NB4 (cell line): Measurements from ENCODE around the gene NFYA.

Source experiments
- DNase-seq: peaks from one replicate; pipeline ENCODE4 v3.0.0; 2010; ENCODE audit warnings: low read depth
- H3K4me3 ChIP-seq: one replicate; pipeline ENCODE4 v1.5.1; 2011; ENCODE audit warnings: mild to moderate bottlenecking, low read depth, low read length, moderate library complexity
- CTCF ChIP-seq: IDR thresholded peaks from one replicate; pipeline ENCODE4 v1.5.1; 2012; ENCODE audit warnings: low read depth, low read length
- MAX ChIP-seq: IDR thresholded peaks from 2 replicates; pipeline ENCODE4 v1.6.1; 2011; ENCODE audit warnings: low read depth, low read length
- MYC ChIP-seq: IDR thresholded peaks from 2 replicates; pipeline ENCODE4 v1.6.1; 2011; ENCODE audit warnings: low read depth, low read length
- POLR2A ChIP-seq: IDR thresholded peaks from 2 replicates; pipeline ENCODE4 v1.6.1; 2011; ENCODE audit warnings: mild to moderate bottlenecking; ENCODE audit not compliant: insufficient read length; ENCODE audit errors: extremely low read depth

Gene NFYA

GRCh38 chr6:41054511-41054910 is 18.3 kb upstream of the NFYA start:
- no peak for DNase-seq
- TF ChIP-seq MAX (no peak), POLR2A (no peak), MYC (no peak), CTCF (no peak)
- H3K4me3 ChIP-seq, result no peak overlapping the region

- H3K4me3 ChIP-seq, result no peak overlapping the region
- no peak for TF ChIP-seq MYC
- TF ChIP-seq POLR2A, result no peak
- no peak for TF ChIP-seq CTCF
- TF ChIP-seq MAX, result no peak
- DNase-seq, result no peak
These were observed 17.6 kb upstream of the NFYA start for GRCh38 chr6:41055149-41055548.

- TF ChIP-seq POLR2A (no peak), MAX (no peak), CTCF (no peak), MYC (no peak)
- no peak for DNase-seq
- no peak overlapping the region for H3K4me3 ChIP-seq
These were observed 15.8 kb upstream of the NFYA start for GRCh38 chr6:41056768-41057490.

GRCh38 chr6:41058783-41059181 is 14.0 kb upstream of the NFYA start:
- TF ChIP-seq MYC, result no peak
- no peak for TF ChIP-seq MAX
- no peak for TF ChIP-seq CTCF
- no peak for TF ChIP-seq POLR2A
- no peak for DNase-seq
- H3K4me3 ChIP-seq, result no peak overlapping the region

GRCh38 chr6:41059556-41059955 is 13.2 kb upstream of the NFYA start:
- DNase-seq, result no peak
- H3K4me3 ChIP-seq, result no peak overlapping the region
- no peak for TF ChIP-seq MAX
- TF ChIP-seq POLR2A, result no peak
- TF ChIP-seq MYC, result no peak
- no peak for TF ChIP-seq CTCF
